ENCODE results near the gene CLTC.

The CLTC gene

GRCh38 chr17:59684967-59685366, 65.3 kb downstream of the CLTC start:
- no peak for DNase-seq

DNA sequence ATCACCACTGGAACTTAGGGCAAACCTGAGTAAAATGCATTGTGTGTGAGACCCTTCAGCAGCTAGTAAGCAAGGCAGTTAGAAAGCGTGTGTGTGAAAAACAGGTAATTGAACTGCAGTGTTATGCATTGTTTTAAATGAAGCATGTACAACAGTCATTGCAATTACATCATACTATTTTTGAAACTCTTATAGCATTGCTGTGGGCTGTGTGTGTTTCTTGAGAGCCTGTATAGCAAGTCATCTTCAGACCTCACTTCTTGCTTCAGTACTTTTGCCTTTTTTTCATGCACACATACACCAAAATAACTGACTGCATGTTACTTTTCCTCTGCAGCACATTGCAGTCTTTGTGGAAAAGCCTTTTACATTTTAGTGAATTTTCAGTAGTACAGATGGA, 68.3 kb downstream of the CLTC start:
- no peak for DNase-seq

DNA sequence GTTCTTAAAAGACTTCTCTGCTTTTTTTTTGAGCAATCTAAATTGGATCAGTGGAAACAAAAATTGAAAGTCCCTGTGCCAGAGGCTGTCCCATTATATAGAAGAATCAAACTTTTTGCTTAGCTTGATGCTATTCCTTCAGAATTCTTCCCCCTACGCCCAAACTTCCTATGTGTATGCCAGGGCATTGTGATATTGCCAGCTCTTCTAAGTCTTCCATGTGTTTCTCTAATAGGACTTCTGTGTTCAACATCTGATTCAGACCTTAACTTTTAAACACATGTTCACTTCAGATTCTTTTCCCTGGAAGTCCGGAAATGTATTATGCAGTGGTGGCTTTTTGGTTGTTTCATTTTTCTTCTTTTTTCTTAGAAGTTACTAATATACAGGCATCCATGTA, 68.8 kb downstream of the CLTC start:
- no peak for DNase-seq

DNA sequence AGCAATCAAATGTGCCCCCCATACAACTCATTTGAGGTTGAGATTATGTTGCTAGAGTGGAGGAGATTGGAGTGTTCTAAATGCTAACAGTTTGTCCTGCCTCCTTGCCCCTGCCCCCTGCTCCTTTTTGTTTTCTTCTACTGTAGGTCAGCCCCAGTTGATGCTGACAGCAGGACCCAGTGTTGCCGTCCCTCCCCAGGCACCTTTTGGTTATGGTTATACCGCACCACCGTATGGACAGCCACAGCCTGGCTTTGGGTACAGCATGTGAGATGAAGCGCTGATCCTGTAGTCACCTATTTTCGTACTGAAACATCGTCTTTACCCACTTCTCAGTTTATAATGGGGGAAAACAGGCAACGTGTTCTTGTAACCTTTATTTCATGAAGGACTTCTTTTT, 73.9 kb downstream of the CLTC start:
- DNase-seq, result no peak

DNA sequence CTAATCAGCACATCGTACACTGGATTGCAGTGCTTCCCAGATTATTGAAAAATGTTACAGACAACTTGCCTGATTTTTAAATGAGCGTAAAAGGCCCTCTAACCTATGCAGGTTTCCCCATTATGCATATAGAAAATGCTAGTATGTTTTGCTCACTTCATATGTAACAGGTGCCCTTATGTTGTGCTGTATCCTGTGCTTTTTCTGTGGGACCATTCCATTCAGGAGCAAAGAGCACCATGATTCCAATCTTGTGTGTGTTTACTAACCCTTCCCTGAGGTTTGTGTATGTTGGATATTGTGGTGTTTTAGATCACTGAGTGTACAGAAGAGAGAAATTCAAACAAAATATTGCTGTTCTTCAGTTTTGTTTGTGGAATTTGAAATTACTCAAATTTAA, 74.6 kb downstream of the CLTC start:
- no peak for DNase-seq

- no peak for DNase-seq
Measured at GRCh38 chr17:59695945-59696681, 76.4 kb downstream of the CLTC start.

- DNase-seq, result no peak
Measured at GRCh38 chr17:59696682-59697277, 77.1 kb downstream of the CLTC start.

DNA sequence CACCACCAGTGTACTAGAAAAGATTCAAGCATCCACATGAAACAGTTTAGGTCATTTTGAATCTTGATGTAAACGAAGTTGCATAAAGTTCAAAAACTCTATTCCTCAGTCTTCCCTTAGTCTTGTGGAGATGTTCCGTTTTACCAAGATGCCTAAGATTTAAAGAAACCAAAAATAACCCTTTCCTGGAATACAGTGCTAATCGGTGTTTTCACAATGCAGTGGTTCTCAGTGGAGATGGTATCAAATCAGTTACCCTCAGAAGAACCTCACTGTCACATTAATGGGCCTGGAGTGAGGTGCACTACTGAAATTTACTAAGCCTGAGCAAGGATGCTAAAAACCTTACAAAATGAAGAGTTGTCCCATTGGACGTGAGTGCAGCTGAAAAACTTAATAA, 78.4 kb downstream of the CLTC start:
- no peak for DNase-seq

GRCh38 chr17:59699218-59699617, 79.5 kb downstream of the CLTC start:
- DNase-seq, result no peak

GRCh38 chr17:59699786-59700185, 80.1 kb downstream of the CLTC start:
- no peak for DNase-seq

GRCh38 chr17:59702304-59702703, 82.6 kb downstream of the CLTC start:
- no peak for DNase-seq

DNA sequence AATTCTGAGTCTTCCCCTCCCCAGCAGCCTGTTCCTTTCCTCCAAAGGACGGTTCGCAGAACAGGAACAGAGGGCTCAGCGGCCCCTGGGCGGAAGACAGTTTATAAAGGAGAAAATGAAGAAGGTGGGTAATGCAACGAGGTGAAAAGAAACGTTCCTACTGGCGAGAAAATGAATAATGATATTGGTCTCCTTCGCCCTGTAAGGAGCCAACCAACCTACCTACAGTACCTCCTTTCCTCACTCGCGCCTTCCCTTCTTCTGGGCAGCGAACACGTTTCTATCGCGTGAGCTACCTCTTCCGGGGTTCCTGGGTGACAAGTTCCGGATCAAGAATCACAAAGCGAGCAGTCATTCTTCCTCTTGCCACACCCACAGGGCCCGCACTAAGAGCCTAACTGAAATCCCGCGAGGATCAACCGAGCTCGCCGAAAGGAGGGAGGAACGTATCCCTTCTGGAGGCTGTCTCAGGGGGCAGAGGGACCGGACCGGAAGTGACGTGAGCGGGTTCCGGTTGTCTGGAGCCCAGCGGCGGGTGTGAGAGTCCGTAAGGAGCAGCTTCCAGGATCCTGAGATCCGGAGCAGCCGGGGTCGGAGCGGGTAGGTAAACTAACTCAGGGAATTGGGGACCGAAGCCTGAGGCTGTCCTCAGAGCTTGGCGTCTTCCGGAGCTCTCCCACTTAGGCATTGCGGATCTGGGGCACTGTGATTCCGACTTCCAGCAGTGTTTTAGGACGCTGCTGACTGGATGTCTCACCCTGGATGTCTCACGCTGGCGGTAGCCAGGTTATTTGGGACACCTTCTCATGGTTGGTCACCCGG, 87.7 kb downstream of the CLTC start, which contains the start of the genes PTRH2 and VMP1:
Gene PTRH2 (minus strand): TSS at position 282 of the 822 bp plus-strand sequence. CDS start 9,452 bp downstream, outside the sequence.
Gene VMP1 (plus strand): TSS at position 506 of the 822 bp plus-strand sequence. CDS start 23,793 bp downstream, outside the sequence.
- DNase-seq, result peak; percentile 100

- DNase-seq, result no peak
Measured at GRCh38 chr17:59707971-59708430, 88.3 kb downstream of the CLTC start.

DNA sequence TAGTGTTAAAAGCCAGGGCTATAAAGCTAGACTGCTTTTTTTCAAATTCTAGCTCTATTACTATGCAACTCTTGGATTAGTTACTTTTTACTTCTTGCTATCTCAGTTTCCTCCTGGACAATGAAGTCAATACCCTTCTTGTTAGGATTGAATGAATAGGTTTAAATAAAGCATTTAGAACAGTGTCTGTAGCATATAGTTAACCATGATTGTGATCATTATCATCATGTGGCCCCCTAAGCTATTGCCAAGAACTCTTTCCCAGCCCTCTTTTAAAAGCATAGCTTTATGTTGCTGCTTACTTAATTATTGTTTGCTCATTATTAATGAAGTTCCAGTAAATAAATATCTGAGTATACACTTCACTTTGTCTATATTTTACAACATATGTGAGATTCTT, 92.2 kb downstream of the CLTC start:
- no peak for DNase-seq

GRCh38 chr17:59712862-59713261, 93.2 kb downstream of the CLTC start:
- DNase-seq, result no peak

DNA sequence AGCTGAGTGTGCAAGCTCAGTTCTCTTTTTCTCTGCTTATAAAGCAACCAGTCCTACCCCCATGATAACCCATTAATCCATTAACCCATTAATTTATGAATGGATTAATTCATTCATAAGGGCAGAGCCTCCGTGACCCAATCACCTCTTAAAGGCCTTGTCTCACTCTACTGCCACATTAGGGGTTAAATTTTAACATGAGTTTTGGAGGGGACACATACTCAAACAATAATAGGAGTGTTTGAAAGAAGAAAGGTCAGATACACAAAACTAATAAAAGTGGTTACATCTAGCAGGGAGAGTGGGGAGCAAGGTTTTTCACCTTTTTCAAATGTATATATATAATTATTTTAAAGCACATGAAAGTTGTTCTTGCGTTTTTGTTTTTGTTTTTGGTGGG, 94.6 kb downstream of the CLTC start:
- DNase-seq, result no peak

DNA sequence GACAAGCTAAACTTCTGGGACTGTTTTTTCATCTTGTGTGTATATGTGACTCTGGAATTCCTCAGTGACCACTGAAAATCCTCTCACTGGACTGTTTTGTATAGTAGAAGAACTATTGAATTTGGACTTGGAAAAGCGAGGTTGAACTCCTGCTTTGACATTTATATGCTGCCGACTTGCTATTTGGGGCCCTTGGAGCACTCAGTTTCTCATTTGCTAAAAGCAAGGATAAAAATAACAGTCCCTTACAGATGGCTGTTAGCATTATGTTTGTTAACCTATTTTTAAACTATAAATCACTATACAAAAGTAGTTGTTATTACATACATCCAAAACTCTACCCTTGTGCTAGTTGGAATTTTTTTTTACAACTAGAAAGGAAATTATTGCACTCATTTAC, 96.7 kb downstream of the CLTC start:
- DNase-seq, result no peak

DNA sequence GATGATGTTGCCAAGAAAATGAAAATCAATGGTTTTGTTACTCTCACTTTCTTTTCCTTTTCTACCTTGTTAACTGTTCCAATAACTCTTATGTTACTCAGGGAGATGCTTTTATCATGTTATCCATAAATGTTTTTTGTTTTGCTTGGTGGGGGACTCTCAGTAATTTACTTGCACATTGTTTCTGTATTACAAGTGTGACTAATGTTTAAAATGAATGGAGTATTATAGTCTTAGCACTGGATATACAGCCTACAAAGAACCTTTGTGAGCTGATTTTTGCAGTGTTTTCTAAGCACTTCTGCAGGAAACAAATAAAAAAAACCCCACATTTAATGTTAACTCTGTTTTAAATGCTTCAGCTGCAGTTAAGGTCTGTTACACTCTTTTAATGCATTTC, 99.8 kb downstream of the CLTC start:
- no peak for DNase-seq

GRCh38 chr17:59722623-59723022, 102.9 kb downstream of the CLTC start:
- DNase-seq, result no peak

DNA sequence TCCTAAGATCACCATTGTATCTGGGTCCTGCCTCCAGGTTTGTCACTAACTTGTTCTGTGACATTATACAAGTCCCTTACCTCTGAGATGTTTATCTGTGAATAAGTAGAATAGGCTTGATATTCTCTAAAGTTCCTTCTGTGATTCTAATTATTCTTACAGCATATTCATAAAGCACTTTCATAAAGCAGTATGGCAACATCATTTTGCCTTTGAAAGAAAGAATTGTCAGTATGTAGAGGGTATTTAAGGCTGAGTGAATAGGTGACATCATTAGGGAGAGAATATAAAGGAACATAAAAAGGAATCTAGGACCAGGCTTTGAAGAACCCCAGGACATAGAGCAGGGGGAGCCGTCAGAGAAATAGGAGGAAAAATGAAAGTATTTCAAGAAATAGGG, 103.3 kb downstream of the CLTC start:
- DNase-seq, result no peak

DNA sequence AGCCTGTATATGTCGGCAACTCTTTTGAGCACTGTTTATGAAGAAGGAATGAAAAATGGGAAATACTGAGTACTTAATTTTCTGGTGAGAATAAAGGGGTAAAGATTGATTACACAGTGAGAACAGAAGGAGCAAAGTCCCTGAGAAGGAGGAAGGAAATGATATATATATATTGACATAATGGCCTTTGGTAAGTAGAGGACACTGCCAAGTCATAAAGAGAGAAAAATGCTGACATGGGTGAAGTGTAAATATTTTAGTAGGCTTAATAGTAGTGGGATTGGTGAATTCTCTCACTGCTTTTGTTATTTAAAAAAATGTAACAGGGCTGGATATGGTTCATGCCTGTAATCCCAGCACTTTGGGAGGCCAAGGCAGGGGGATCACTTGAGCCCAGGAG, 103.9 kb downstream of the CLTC start:
- DNase-seq, result no peak

- no peak for DNase-seq
Measured at GRCh38 chr17:59725691-59726090, 106.0 kb downstream of the CLTC start.

DNA sequence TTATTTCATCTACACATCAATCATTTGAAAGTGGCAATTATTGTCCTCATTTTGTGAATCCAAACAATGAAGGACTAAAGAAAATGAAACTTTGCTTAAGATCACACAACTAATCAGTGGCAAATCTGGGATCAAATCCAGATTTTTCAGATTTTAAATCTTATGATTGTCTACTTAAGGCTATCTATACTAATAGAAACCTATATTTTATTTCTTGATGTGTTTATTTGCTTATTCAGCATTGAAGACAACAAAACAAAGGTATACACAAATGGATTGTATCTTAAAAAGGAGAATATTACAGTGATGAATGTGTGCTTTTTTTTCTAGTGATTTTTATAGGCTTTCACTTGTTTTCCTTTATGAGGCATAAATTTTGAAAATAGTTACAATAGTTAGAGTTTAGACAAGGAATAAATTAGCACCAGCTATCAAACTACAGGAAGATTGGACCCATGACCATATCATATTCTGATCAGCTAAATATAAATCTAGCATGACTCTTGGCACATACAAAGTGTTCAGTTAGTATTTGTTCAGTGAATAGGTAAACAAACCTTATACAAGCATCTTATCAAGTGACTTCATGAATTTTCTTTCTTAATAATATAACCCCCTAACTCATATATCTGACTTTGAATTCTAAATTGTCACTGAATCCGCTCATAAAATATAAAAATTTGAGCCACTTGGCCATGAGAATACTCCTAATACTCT, 108.3 kb downstream of the CLTC start:
- DNase-seq, result no peak
